ENCODE measurements around the gene SND1.

GRCh38 chr7:128011131-128011661 is 359.2 kb downstream of the SND1 start:
- TF ChIP-seq CTCF (conservative IDR thresholded peaks at IDR 0.05 in 1 of 2, IDR thresholded peaks at IDR 0.05 in 1 of 2; ENCODE audit: extremely low read depth in 1 of 2, insufficient read depth in 1 of 2, low read depth in 1 of 2, low read length in 2 of 2) (no peak), EZH2 (IDR thresholded peaks at IDR 0.05; ENCODE audit: borderline replicate concordance, low read length) (no peak)

All from mammary epithelial cell (primary cell).